Activated T-cell treated with anti-CD3 and anti-CD28 coated beads, Interleukin-2, amount 50 U/mL, for 72 hours (primary cell): ENCODE measurements around the gene TEX19. TPM values are rescaled to one million over a fixed set of nuclear protein-coding genes. Genes with fewer than 3 reads are reported as not detected.

ENCODE experiments used
- ATAC-seq, 2 donors: fragments of 150-1000 bp; cut with Tn5 transposase; replicated peaks in 1 of 2; 2 replicates each; pipeline ENCODE4 v1.10.0; 2021; ENCODE audit warnings: moderate library complexity in 2 of 2, mild to moderate bottlenecking in 1 of 2
- DNase-seq, 2 donors: peaks; one replicate each; pipeline ENCODE4 v3.0.0; 2021 to 2022; ENCODE audit warnings: mixed read lengths in 1 of 2
- H3K27ac Mint-ChIP-seq: one replicate; pipeline ENCODE4 v1.8.0; 2022; ENCODE audit warnings: mild to moderate bottlenecking, moderate library complexity, mixed read lengths
- H3K27me3 Mint-ChIP-seq: one replicate; pipeline ENCODE4 v1.8.0; 2022; ENCODE audit warnings: low read depth, mixed read lengths
- H3K36me3 Mint-ChIP-seq, 2 donors: one replicate each; pipeline ENCODE4 v1.8.0; 2022; ENCODE audit warnings: mixed read lengths in 2 of 2, mild to moderate bottlenecking in 1 of 2; ENCODE audit not compliant: insufficient read depth in 2 of 2
- H3K4me1 Mint-ChIP-seq: one replicate; pipeline ENCODE4 v1.8.0; 2022; ENCODE audit warnings: low read depth, mixed read lengths
- H3K4me3 Mint-ChIP-seq, 2 donors: one replicate each; pipeline ENCODE4 v1.8.0; 2022; ENCODE audit warnings: mild to moderate bottlenecking in 2 of 2, mixed read lengths in 2 of 2, moderate library complexity in 2 of 2
- H3K9me3 Mint-ChIP-seq, 2 donors: one replicate each; pipeline ENCODE4 v1.8.0; 2022; ENCODE audit warnings: mixed read lengths in 2 of 2
- total RNA-seq, 2 donors: library from RNA; stranded (reverse); gene quantifications; one replicate each; pipeline ENCODE4 v1.2.3, GENCODE V29; 2022

Gene TEX19
- total RNA-seq, 2 donors from 2014 or later: 0.17 TPM; not detected in 1

GRCh38 chr17:82396601-82397435 is 37.8 kb downstream of the TEX19 start:
- no peak for DNase-seq
- H3K4me3 Mint-ChIP-seq: no peak overlapping the region
- ATAC-seq: peak; percentile 18 to 30
- H3K36me3 Mint-ChIP-seq: peaks cover 2% of the 10 kb centered on the region in 2 donors
- no peak overlapping the region for H3K27ac Mint-ChIP-seq
- H3K27me3 Mint-ChIP-seq: no peaks in the 10 kb centered on the region
- no peaks in the 10 kb centered on the region for H3K9me3 Mint-ChIP-seq
- peaks cover 18% of the 10 kb centered on the region for H3K4me1 Mint-ChIP-seq

GRCh38 chr17:82397449-82398335 is 38.6 kb downstream of the TEX19 start:
- Mint-ChIP-seq H3K27me3 (no peaks in the 10 kb centered on the region), H3K4me1 (peaks cover 20% of the 10 kb centered on the region), H3K36me3 (peaks cover 2 to 4% of the 10 kb centered on the region in 2 donors), H3K4me3 (no peak overlapping the region), H3K9me3 (no peaks in the 10 kb centered on the region), H3K27ac (no peak overlapping the region)
- no peak for DNase-seq
- peak; percentile 8 to 11 for ATAC-seq

- H3K27ac Mint-ChIP-seq: no peak overlapping the region
- H3K4me3 Mint-ChIP-seq: no peak overlapping the region
- peaks cover 2 to 6% of the 10 kb centered on the region in 2 donors for H3K36me3 Mint-ChIP-seq
- peaks cover 22% of the 10 kb centered on the region for H3K4me1 Mint-ChIP-seq
- no peak for ATAC-seq
- no peaks in the 10 kb centered on the region for H3K9me3 Mint-ChIP-seq
- no peak for DNase-seq
- no peaks in the 10 kb centered on the region for H3K27me3 Mint-ChIP-seq
Observed at GRCh38 chr17:82399041-82399441, 40.0 kb downstream of the TEX19 start.

GRCh38 chr17:82399601-82400101 is 40.6 kb downstream of the TEX19 start:
- Mint-ChIP-seq H3K36me3 (peaks cover 2 to 6% of the 10 kb centered on the region in 2 donors), H3K9me3 (no peaks in the 10 kb centered on the region), H3K27me3 (no peaks in the 10 kb centered on the region), H3K27ac (no peak overlapping the region), H3K4me1 (peaks cover 22% of the 10 kb centered on the region), H3K4me3 (no peak overlapping the region)
- DNase-seq: no peak
- ATAC-seq: no peak

- Mint-ChIP-seq H3K27me3 (no peaks in the 10 kb centered on the region), H3K4me3 (peak overlapping the region in 1 of 2 donors; percentile 15), H3K4me1 (peaks cover 22% of the 10 kb centered on the region), H3K36me3 (peaks cover 2 to 6% of the 10 kb centered on the region in 2 donors), H3K9me3 (no peaks in the 10 kb centered on the region), H3K27ac (no peak overlapping the region)
- no peak for DNase-seq
- no peak for ATAC-seq
Observed at GRCh38 chr17:82400206-82400605, 41.2 kb downstream of the TEX19 start.

GRCh38 chr17:82400830-82401229 is 41.8 kb downstream of the TEX19 start:
- peak overlapping the region; percentile 81 for H3K27ac Mint-ChIP-seq
- H3K9me3 Mint-ChIP-seq: no peaks in the 10 kb centered on the region
- peaks cover 22% of the 10 kb centered on the region for H3K4me1 Mint-ChIP-seq
- H3K27me3 Mint-ChIP-seq: no peaks in the 10 kb centered on the region
- peak; percentile 86 to 89 for ATAC-seq
- peak; percentile 67 to 72 for DNase-seq
- peaks cover 2 to 7% of the 10 kb centered on the region in 2 donors for H3K36me3 Mint-ChIP-seq
- peak overlapping the region; percentile 79 to 96 for H3K4me3 Mint-ChIP-seq

- no peak overlapping the region for H3K27ac Mint-ChIP-seq
- peaks cover 2 to 7% of the 10 kb centered on the region in 2 donors for H3K36me3 Mint-ChIP-seq
- H3K27me3 Mint-ChIP-seq: no peaks in the 10 kb centered on the region
- ATAC-seq: no peak
- no peaks in the 10 kb centered on the region for H3K9me3 Mint-ChIP-seq
- no peak for DNase-seq
- peaks cover 30% of the 10 kb centered on the region for H3K4me1 Mint-ChIP-seq
- H3K4me3 Mint-ChIP-seq: no peak overlapping the region
Observed at GRCh38 chr17:82402865-82403264, 43.8 kb downstream of the TEX19 start.

GRCh38 chr17:82403662-82404660 is 44.9 kb downstream of the TEX19 start:
- H3K27me3 Mint-ChIP-seq: no peaks in the 10 kb centered on the region

GRCh38 chr17:82405051-82405450 is 46.0 kb downstream of the TEX19 start:
- peaks cover 2 to 7% of the 10 kb centered on the region in 2 donors for H3K36me3 Mint-ChIP-seq
- H3K4me3 Mint-ChIP-seq: no peak overlapping the region
- no peak for ATAC-seq
- no peaks in the 10 kb centered on the region for H3K9me3 Mint-ChIP-seq
- H3K4me1 Mint-ChIP-seq: peaks cover 34% of the 10 kb centered on the region
- no peak for DNase-seq
- no peak overlapping the region for H3K27ac Mint-ChIP-seq
- no peaks in the 10 kb centered on the region for H3K27me3 Mint-ChIP-seq

More at GRCh38 chr17:82403662-82404660, 44.9 kb downstream of the TEX19 start:
- DNase-seq (no peak), ATAC-seq (no peak)
- H3K9me3 Mint-ChIP-seq: no peaks in the 10 kb centered on the region
- H3K27ac Mint-ChIP-seq: no peak overlapping the region
- peaks cover 35% of the 10 kb centered on the region for H3K4me1 Mint-ChIP-seq
- H3K4me3 Mint-ChIP-seq: no peak overlapping the region
- peaks cover 2 to 7% of the 10 kb centered on the region in 2 donors for H3K36me3 Mint-ChIP-seq

GRCh38 chr17:82406131-82406671 is 47.2 kb downstream of the TEX19 start:
- DNase-seq (no peak), ATAC-seq (no peak)
- Mint-ChIP-seq H3K27me3 (no peaks in the 10 kb centered on the region), H3K4me3 (no peak overlapping the region), H3K36me3 (peaks cover 0 to 6% of the 10 kb centered on the region in 2 donors), H3K27ac (no peak overlapping the region), H3K4me1 (peaks cover 24% of the 10 kb centered on the region), H3K9me3 (no peaks in the 10 kb centered on the region)

- ATAC-seq (peak in 1 of 2 donors; percentile 47), DNase-seq (no peak)
- Mint-ChIP-seq H3K27ac (peak overlapping the region; percentile 38), H3K4me1 (peaks cover 16% of the 10 kb centered on the region), H3K4me3 (no peak overlapping the region), H3K36me3 (peaks cover 0 to 4% of the 10 kb centered on the region in 2 donors), H3K27me3 (no peaks in the 10 kb centered on the region), H3K9me3 (no peaks in the 10 kb centered on the region)
Observed at GRCh38 chr17:82407255-82407654, 48.2 kb downstream of the TEX19 start.
